K562 (cell line): Measurements from ENCODE around the gene MMP21. TPM values are rescaled to one million over a fixed set of nuclear protein-coding genes. Genes with fewer than 3 reads are reported as not detected.

ENCODE experiments used
- ATAC-seq: fragments of 200-7000 bp; cut with Tn5 transposase; 3 replicates; pipeline ENCODE4 v1.9.1; 2020; ENCODE audit warnings: moderate library complexity
- BruUV-seq: library from RNA; stranded (reverse); fragments of 400-500 nt; replicated peaks from 2 replicates; lab custom pipeline; 2021; lab: Mats Ljungman, UMichigan
- CTCF ChIA-PET: fragments of 300-600 bp; formaldehyde crosslinking; extraction: SDS; loops from one replicate; lab custom pipeline; 2021; ENCODE audit warnings: low intra/inter-chr PET ratio; lab: Yijun Ruan, JAX
- POLR2A ChIA-PET: fragments of 300-600, 350-650 bp; sonication (Branson Sonifier 250); formaldehyde crosslinking; extraction: SDS; loops from one replicate; lab custom pipeline; 2021; ENCODE audit warnings: antibody characterized with exemption, inconsistent platforms; lab: Yijun Ruan, JAX
- DNase-seq, 4 experiments: peaks; one replicate each; pipeline versions ENCODE4 v3.0.0 to v3.0.0-alpha.2; 2011 to 2018; ENCODE audit warnings: low spot score in 3 of 4, mixed read lengths in 3 of 4; ENCODE audit errors: extremely low read depth in 1 of 4
- FAIRE-seq: peaks from 2 replicates; lab custom pipeline; 2011; peaks lifted over from hg19 to GRCh38; lab: Jason Lieb, UNC
- H2AFZ ChIP-seq: 2 replicates; pipeline ENCODE4 v1.6.0; 2011; ENCODE audit warnings: low read depth, low read length, control low read depth, inconsistent platforms
- H3K27ac ChIP-seq: fragments of 200-600 bp; 3 replicates; pipeline ENCODE4 v1.8.0; 2011; ENCODE audit warnings: low read depth, mild to moderate bottlenecking, control low read depth, inconsistent platforms, low read length, moderate library complexity, mixed read lengths; ENCODE audit errors: extremely low read depth
- H3K27me3 ChIP-seq, 2 experiments: fragments of 300-600 bp in 1 of 2; 2 replicates in 1 of 2; 3 replicates in 1 of 2; pipeline versions ENCODE4 v1.6.0 to v1.8.0; 2011; ENCODE audit warnings: inconsistent platforms in 2 of 2, low read length in 2 of 2, mild to moderate bottlenecking in 1 of 2, mixed read lengths in 1 of 2, moderate library complexity in 1 of 2; ENCODE audit not compliant: control insufficient read depth in 2 of 2, insufficient read depth in 2 of 2
- H3K36me3 ChIP-seq: fragments of 300-600 bp; 3 replicates; pipeline ENCODE4 v1.8.0; 2011; ENCODE audit warnings: mild to moderate bottlenecking, low read length, inconsistent platforms; ENCODE audit not compliant: control insufficient read depth, insufficient read depth
- H3K4me1 ChIP-seq, 2 experiments: fragments of 200-600 bp in 1 of 2; replicated peaks in 1 of 2; 2 replicates in 1 of 2; 3 replicates in 1 of 2; pipeline versions ENCODE4 v1.5.1 to v1.8.0; 2011; ENCODE audit warnings: inconsistent platforms in 2 of 2, low read length in 2 of 2, mild to moderate bottlenecking in 1 of 2, mixed read lengths in 1 of 2, moderate library complexity in 1 of 2; ENCODE audit not compliant: control insufficient read depth in 2 of 2, insufficient read depth in 2 of 2
- H3K4me2 ChIP-seq: 2 replicates; pipeline ENCODE4 v1.6.1; 2011; ENCODE audit warnings: low read length, control low read depth, inconsistent platforms, mixed read lengths; ENCODE audit not compliant: insufficient read depth
- H3K4me3 ChIP-seq: fragments of 200-600 bp; sonication (generic), shearing (Covaris generic); 2 replicates; pipeline ENCODE4 v1.5.1; 2016; ENCODE audit warnings: control low read depth, inconsistent platforms
- H3K79me2 ChIP-seq: fragments of 200-600 bp; 3 replicates; pipeline ENCODE4 v1.8.0; 2011; ENCODE audit warnings: low read length, inconsistent platforms; ENCODE audit not compliant: control insufficient read depth, insufficient read depth
- H3K9ac ChIP-seq, 2 experiments: 2 replicates each; pipeline versions ENCODE4 v1.6.0 to v1.6.1; 2011; ENCODE audit warnings: low read depth in 2 of 2, low read length in 2 of 2, control low read depth in 1 of 2, inconsistent platforms in 1 of 2, mild to moderate bottlenecking in 1 of 2, mixed read lengths in 1 of 2; ENCODE audit not compliant: insufficient read depth in 1 of 2
- H3K9me1 ChIP-seq: one replicate; pipeline ENCODE4 v1.6.0; 2011; ENCODE audit warnings: inconsistent platforms, mild to moderate bottlenecking, low read length, moderate library complexity; ENCODE audit not compliant: control insufficient read depth, insufficient read depth
- H3K9me3 ChIP-seq: replicated peaks from 2 replicates; pipeline ENCODE4 v1.5.1; 2011; ENCODE audit warnings: low read depth, low read length, inconsistent platforms; ENCODE audit not compliant: control insufficient read depth, insufficient read depth
- H4K20me1 ChIP-seq: replicated peaks from 2 replicates; pipeline ENCODE4 v1.6.1; 2011; ENCODE audit warnings: low read length, inconsistent platforms, mixed read lengths; ENCODE audit not compliant: control insufficient read depth, insufficient read depth
- ELF2 ChIP-seq: fragments of 250-450 bp; sonication (Bioruptor Pico); IDR thresholded peaks from 2 replicates; pipeline ENCODE4 v1.5.0; 2021; ENCODE audit warnings: mild to moderate bottlenecking
- POLR2G ChIP-seq: fragments of 200-400 bp; formaldehyde crosslinking; IDR thresholded peaks from 2 replicates; pipeline ENCODE4 v1.6.1; 2017; ENCODE audit warnings: low read depth, mild to moderate bottlenecking, antibody characterized with exemption, low read length, moderate library complexity
- ZBTB17 ChIP-seq: fragments of 450-650 bp; formaldehyde crosslinking; IDR thresholded peaks from 2 replicates; pipeline ENCODE4 v1.4.0; 2020; ENCODE audit warnings: mild to moderate bottlenecking
- ZSCAN32 ChIP-seq: fragments of 450-650 bp; formaldehyde crosslinking; IDR thresholded peaks from 2 replicates; pipeline ENCODE4 v1.4.0; 2020; ENCODE audit warnings: mild to moderate bottlenecking, moderate library complexity
- WGBS: fragments of 100-300 bp; shearing (Covaris generic); methylation state at CpG from one replicate; pipeline ENCODE4 v1.1.6; 2016; ENCODE audit warnings: low coverage, mixed read lengths; ENCODE audit not compliant: insufficient coverage; ENCODE audit errors: missing lambda C conversion rate; 5-methylcytosine and 5-hydroxymethylcytosine counted together
- in situ Hi-C: fragments of 300-500 bp; cut with MboI; formaldehyde crosslinking; loops from 4 replicates; pipeline ENCODE4 v1.15.0; 2018; ENCODE audit warnings: inconsistent platforms, mixed read lengths
- intact Hi-C: fragments of 100-400 bp; cut with micrococcal nuclease; formaldehyde crosslinking; loops from 2 replicates; pipeline ENCODE4 v1.14.2; 2022
- polyA plus RNA-seq, 8 experiments: library from polyadenylated mRNA; depleted of rRNA in 4 of 8; stranded (reverse) in 5 of 8; unstranded in 3 of 8; fragments of >200 nt; fragmentation: Nextera tagmentation in 2 of 8; fragmentation: Illumina TruSeq in 1 of 8; extraction: Ambion mirVana in 2 of 8; extraction: Trizol in 1 of 8; gene quantifications; 2 replicates each; pipeline versions ENCODE4 v1.2.1 to v1.2.3, GENCODE V29; 2011 to 2014; ENCODE audit warnings: inconsistent platforms in 1 of 8, missing spikeins in 1 of 8
- total RNA-seq, 7 experiments: library from RNA; depleted of rRNA in 6 of 7; stranded (reverse); fragments of >200 nt in 6 of 7; fragmentation: Illumina TruSeq in 2 of 7; extraction: Trizol in 2 of 7; gene quantifications; 2 replicates each; pipeline versions ENCODE4 v1.2.1 to v1.2.3, GENCODE V29; 2011 to 2021; ENCODE audit warnings: low replicate concordance in 1 of 7

MMP21 gene
- total and polyA plus RNA-seq, 9 of the 15 experiments (the other 6 are each of a cell fraction or from before 2014, with no cell fraction given): not detected

- ATAC-seq (no peak; the same call in 1 of the 3 replicates), DNase-seq (no peak), FAIRE-seq (no peak)
- in situ Hi-C loops (no loop called here), intact Hi-C loops (no loop called here)
- Histone ChIP-seq H4K20me1 (no peaks in the 10 kb centered on the region), H3K27me3 (no peaks in the 10 kb centered on the region), H3K27ac (no peak overlapping the region), H3K9me1 (peaks cover 2% of the 10 kb centered on the region), H3K9me3 (no peaks in the 10 kb centered on the region), H3K4me3 (no peak overlapping the region), H3K4me2 (no peak overlapping the region), H3K4me1 (peaks cover 0 to 7% of the 10 kb centered on the region in 2 experiments; a peak in 2 of 5 replicates), H3K36me3 (peaks cover 16% of the 10 kb centered on the region; the same call in 2 of the 3 replicates), H3K9ac (no peak overlapping the region), H2AFZ (no peak overlapping the region), H3K79me2 (no peaks in the 10 kb centered on the region)
- no TSS peak for BruUV-seq
- WGBS: 80% methylated on average over 6 of the region's 17 CpGs
- ChIA-PET POLR2A (interaction anchor here (0.6 to 2.2 kb wide), 5 partner anchors 9 to 272 kb away, joined by 3 to 9 read pairs (median 3); no protein-coding TSS in a partner anchor), CTCF (no interaction called here)
- no peak for TF ChIP-seq ELF2 (CRISPR knock-in tag)
- TF ChIP-seq ZBTB17 (CRISPR knock-in tag): no peak
- TF ChIP-seq POLR2G: peak; percentile 26; the same call in 1 of the 2 replicates
- TF ChIP-seq ZSCAN32 (CRISPR knock-in tag): no peak
Observed at GRCh38 chr10:125788156-125789034, 12.8 kb upstream of the MMP21 start.
